HL-60 (cell line): Measurements from ENCODE around the gene SCGB2B2.
"Not testable (repeated sequence)": the region's sequence is repeated elsewhere in the genome, so short reads cannot be mapped to it uniquely, and the experiment has no call there.

Experiments used
- DNase-seq, 2 experiments: peaks; one replicate each; pipeline ENCODE4 v3.0.0-alpha.2; 2010 to 2020; ENCODE audit warnings: low read depth in 1 of 2, low spot score in 1 of 2
- H3K27ac ChIP-seq: fragments of 250-450 bp; sonication (Bioruptor Pico); replicated peaks from 2 replicates; pipeline ENCODE4 v1.5.1; 2020; ENCODE audit warnings: mild to moderate bottlenecking, moderate library complexity
- H3K27me3 ChIP-seq: fragments of 250-450 bp; sonication (Bioruptor Pico); 2 replicates; pipeline ENCODE4 v1.5.1; 2021; ENCODE audit warnings: mild to moderate bottlenecking, moderate library complexity; ENCODE audit not compliant: insufficient read depth, poor library complexity, severe bottlenecking
- H3K4me3 ChIP-seq: replicated peaks from 2 replicates; pipeline ENCODE4 v1.5.1; 2011; ENCODE audit warnings: mild to moderate bottlenecking, control low read depth, low read length; ENCODE audit not compliant: insufficient read depth
- GABPA ChIP-seq: IDR thresholded peaks from 2 replicates; pipeline ENCODE4 v1.6.1; 2012; ENCODE audit warnings: low read depth
- POLR2AphosphoS5 ChIP-seq: IDR thresholded peaks from 2 replicates; pipeline ENCODE4 v1.6.1; 2012; ENCODE audit warnings: low read depth
- SPI1 ChIP-seq: IDR thresholded peaks from 2 replicates; pipeline ENCODE4 v1.6.1; 2012; ENCODE audit warnings: low read depth, mild to moderate bottlenecking, borderline replicate concordance
- TF ChIP-seq, protein P1 (sequence below): IDR thresholded peaks from one replicate; pipeline ENCODE4 v1.5.1; 2011; ENCODE audit warnings: low read length, control low read depth, inconsistent platforms; ENCODE audit not compliant: insufficient read depth
- TF ChIP-seq, protein P2 (sequence below): IDR thresholded peaks from 2 replicates; pipeline ENCODE4 v1.6.1; 2012; ENCODE audit warnings: low read depth; ENCODE audit not compliant: insufficient replicate concordance

SCGB2B2 gene

GRCh38 chr19:34687348-34687747 lies 10.4 kb upstream of the SCGB2B2 start:
- no peak for DNase-seq
- Histone ChIP-seq H3K4me3 (no peak overlapping the region), H3K27me3 (no peaks in the 10 kb centered on the region), H3K27ac (no peak overlapping the region)
- no peak for TF ChIP-seq SPI1
- TF ChIP-seq GABPA, result no peak

- Histone ChIP-seq H3K27me3 (no peaks in the 10 kb centered on the region), H3K27ac (no peak overlapping the region), H3K4me3 (no peak overlapping the region)
- TF ChIP-seq, protein P1, sequence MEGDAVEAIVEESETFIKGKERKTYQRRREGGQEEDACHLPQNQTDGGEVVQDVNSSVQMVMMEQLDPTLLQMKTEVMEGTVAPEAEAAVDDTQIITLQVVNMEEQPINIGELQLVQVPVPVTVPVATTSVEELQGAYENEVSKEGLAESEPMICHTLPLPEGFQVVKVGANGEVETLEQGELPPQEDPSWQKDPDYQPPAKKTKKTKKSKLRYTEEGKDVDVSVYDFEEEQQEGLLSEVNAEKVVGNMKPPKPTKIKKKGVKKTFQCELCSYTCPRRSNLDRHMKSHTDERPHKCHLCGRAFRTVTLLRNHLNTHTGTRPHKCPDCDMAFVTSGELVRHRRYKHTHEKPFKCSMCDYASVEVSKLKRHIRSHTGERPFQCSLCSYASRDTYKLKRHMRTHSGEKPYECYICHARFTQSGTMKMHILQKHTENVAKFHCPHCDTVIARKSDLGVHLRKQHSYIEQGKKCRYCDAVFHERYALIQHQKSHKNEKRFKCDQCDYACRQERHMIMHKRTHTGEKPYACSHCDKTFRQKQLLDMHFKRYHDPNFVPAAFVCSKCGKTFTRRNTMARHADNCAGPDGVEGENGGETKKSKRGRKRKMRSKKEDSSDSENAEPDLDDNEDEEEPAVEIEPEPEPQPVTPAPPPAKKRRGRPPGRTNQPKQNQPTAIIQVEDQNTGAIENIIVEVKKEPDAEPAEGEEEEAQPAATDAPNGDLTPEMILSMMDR, result no peak
- no peak for TF ChIP-seq SPI1
- TF ChIP-seq, protein P2, sequence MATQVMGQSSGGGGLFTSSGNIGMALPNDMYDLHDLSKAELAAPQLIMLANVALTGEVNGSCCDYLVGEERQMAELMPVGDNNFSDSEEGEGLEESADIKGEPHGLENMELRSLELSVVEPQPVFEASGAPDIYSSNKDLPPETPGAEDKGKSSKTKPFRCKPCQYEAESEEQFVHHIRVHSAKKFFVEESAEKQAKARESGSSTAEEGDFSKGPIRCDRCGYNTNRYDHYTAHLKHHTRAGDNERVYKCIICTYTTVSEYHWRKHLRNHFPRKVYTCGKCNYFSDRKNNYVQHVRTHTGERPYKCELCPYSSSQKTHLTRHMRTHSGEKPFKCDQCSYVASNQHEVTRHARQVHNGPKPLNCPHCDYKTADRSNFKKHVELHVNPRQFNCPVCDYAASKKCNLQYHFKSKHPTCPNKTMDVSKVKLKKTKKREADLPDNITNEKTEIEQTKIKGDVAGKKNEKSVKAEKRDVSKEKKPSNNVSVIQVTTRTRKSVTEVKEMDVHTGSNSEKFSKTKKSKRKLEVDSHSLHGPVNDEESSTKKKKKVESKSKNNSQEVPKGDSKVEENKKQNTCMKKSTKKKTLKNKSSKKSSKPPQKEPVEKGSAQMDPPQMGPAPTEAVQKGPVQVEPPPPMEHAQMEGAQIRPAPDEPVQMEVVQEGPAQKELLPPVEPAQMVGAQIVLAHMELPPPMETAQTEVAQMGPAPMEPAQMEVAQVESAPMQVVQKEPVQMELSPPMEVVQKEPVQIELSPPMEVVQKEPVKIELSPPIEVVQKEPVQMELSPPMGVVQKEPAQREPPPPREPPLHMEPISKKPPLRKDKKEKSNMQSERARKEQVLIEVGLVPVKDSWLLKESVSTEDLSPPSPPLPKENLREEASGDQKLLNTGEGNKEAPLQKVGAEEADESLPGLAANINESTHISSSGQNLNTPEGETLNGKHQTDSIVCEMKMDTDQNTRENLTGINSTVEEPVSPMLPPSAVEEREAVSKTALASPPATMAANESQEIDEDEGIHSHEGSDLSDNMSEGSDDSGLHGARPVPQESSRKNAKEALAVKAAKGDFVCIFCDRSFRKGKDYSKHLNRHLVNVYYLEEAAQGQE, result no peak
- DNase-seq, result no peak
These were observed 9.5 kb upstream of the SCGB2B2 start for GRCh38 chr19:34686455-34686854.

- not testable (repeated sequence) for H3K27ac ChIP-seq, H3K27me3 ChIP-seq, DNase-seq, H3K4me3 ChIP-seq
These were observed 8.3 kb upstream of the SCGB2B2 start for GRCh38 chr19:34685266-34685665.

- H3K27me3 ChIP-seq, result no peaks in the 10 kb centered on the region
- DNase-seq, result no peak
- no peak overlapping the region for H3K27ac ChIP-seq
- TF ChIP-seq POLR2AphosphoS5 (no peak), GABPA (no peak), SPI1 (no peak)
- TF ChIP-seq, protein P1, result no peak
- TF ChIP-seq, protein P2, result no peak
- H3K4me3 ChIP-seq, result no peak overlapping the region
These were observed 4.5 kb upstream of the SCGB2B2 start for GRCh38 chr19:34681478-34681877.

GRCh38 chr19:34678421-34678820 lies 1.5 kb upstream of the SCGB2B2 start:
- no peaks in the 10 kb centered on the region for H3K27me3 ChIP-seq
- TF ChIP-seq, protein P2, result no peak
- no peak for TF ChIP-seq POLR2AphosphoS5
- TF ChIP-seq GABPA, result no peak
- TF ChIP-seq, protein P1, result no peak
- H3K27ac ChIP-seq, result no peak overlapping the region
- H3K4me3 ChIP-seq, result no peak overlapping the region
- no peak for DNase-seq
